Measurements from ENCODE around the gene CYTH1.

Gene CYTH1

GRCh38 chr17:78731904-78732303 lies 50.2 kb downstream of the CYTH1 start:
- no peak for TF ChIP-seq CTCF (IDR thresholded peaks at IDR 0.05)
- Histone ChIP-seq H3K27ac (peak overlapping the region; percentile 10), H3K4me1 (ENCODE audit: control insufficient read depth in 1 of 2, insufficient read depth in 1 of 2, low read depth in 1 of 2, low read length in 1 of 2) (peaks cover 26 to 33% of the 10 kb centered on the region in 2 experiments)

GRCh38 chr17:78729641-78730040 lies 52.4 kb downstream of the CYTH1 start:
- Histone ChIP-seq H3K27me3 (no peaks in the 10 kb centered on the region), H3K9me3 (no peaks in the 10 kb centered on the region), H3K36me3 (peaks cover 5% of the 10 kb centered on the region), H3K4me3 (ENCODE audit: low read depth in 1 of 2, low read length in 1 of 2) (no peak overlapping the region), H3K4me1 (ENCODE audit: control insufficient read depth in 1 of 2, insufficient read depth in 1 of 2, low read depth in 1 of 2, low read length in 1 of 2) (peaks cover 13% of the 10 kb centered on the region in 2 experiments), H3K27ac (peak overlapping the region; percentile 28)
- no peak for TF ChIP-seq CTCF (IDR thresholded peaks at IDR 0.05)

More at GRCh38 chr17:78731904-78732303, 50.2 kb downstream of the CYTH1 start:
- Histone ChIP-seq H3K36me3 (peaks cover 5% of the 10 kb centered on the region), H3K27me3 (no peaks in the 10 kb centered on the region), H3K4me3 (ENCODE audit: low read depth in 1 of 2, low read length in 1 of 2) (no peak overlapping the region), H3K9me3 (no peaks in the 10 kb centered on the region)

- Histone ChIP-seq H3K9me3 (no peaks in the 10 kb centered on the region), H3K4me1 (ENCODE audit: control insufficient read depth in 1 of 2, insufficient read depth in 1 of 2, low read depth in 1 of 2, low read length in 1 of 2) (peaks cover 8 to 10% of the 10 kb centered on the region in 2 experiments), H3K4me3 (ENCODE audit: low read depth in 1 of 2, low read length in 1 of 2) (no peak overlapping the region), H3K36me3 (peaks cover 5% of the 10 kb centered on the region), H3K27ac (no peak overlapping the region), H3K27me3 (no peaks in the 10 kb centered on the region)
- TF ChIP-seq CTCF (IDR thresholded peaks at IDR 0.05) = no peak
Observed at GRCh38 chr17:78728495-78728894, 53.6 kb downstream of the CYTH1 start.

- Histone ChIP-seq H3K27ac (no peak overlapping the region), H3K27me3 (no peaks in the 10 kb centered on the region)
- TF ChIP-seq CTCF (IDR thresholded peaks at IDR 0.05) = no peak
Observed at GRCh38 chr17:78727476-78728229, 54.4 kb downstream of the CYTH1 start.

GRCh38 chr17:78727057-78727456 lies 55.0 kb downstream of the CYTH1 start:
- Histone ChIP-seq H3K36me3 (peaks cover 11% of the 10 kb centered on the region), H3K4me1 (ENCODE audit: control insufficient read depth in 1 of 2, insufficient read depth in 1 of 2, low read depth in 1 of 2, low read length in 1 of 2) (peaks cover 3 to 10% of the 10 kb centered on the region in 2 experiments), H3K27me3 (no peaks in the 10 kb centered on the region), H3K27ac (no peak overlapping the region), H3K9me3 (no peaks in the 10 kb centered on the region), H3K4me3 (ENCODE audit: low read depth in 1 of 2, low read length in 1 of 2) (no peak overlapping the region)
- TF ChIP-seq CTCF (IDR thresholded peaks at IDR 0.05) = no peak

More at GRCh38 chr17:78727476-78728229, 54.4 kb downstream of the CYTH1 start:
- peaks cover 3 to 10% of the 10 kb centered on the region in 2 experiments for H3K4me1 ChIP-seq (ENCODE audit: control insufficient read depth in 1 of 2, insufficient read depth in 1 of 2, low read depth in 1 of 2, low read length in 1 of 2)
- no peaks in the 10 kb centered on the region for H3K9me3 ChIP-seq
- H3K4me3 ChIP-seq (ENCODE audit: low read depth in 1 of 2, low read length in 1 of 2) = no peak overlapping the region
- peaks cover 11% of the 10 kb centered on the region for H3K36me3 ChIP-seq
